Hypothalamus (tissue), 51 donors: ENCODE measurements around the gene ANKRD34B.

Experiments used
- DNase-seq, 51 donors: peaks; one replicate each; lab custom pipeline; 2025; lab: John Stamatoyannopoulos, UW

ANKRD34B gene

DNA sequence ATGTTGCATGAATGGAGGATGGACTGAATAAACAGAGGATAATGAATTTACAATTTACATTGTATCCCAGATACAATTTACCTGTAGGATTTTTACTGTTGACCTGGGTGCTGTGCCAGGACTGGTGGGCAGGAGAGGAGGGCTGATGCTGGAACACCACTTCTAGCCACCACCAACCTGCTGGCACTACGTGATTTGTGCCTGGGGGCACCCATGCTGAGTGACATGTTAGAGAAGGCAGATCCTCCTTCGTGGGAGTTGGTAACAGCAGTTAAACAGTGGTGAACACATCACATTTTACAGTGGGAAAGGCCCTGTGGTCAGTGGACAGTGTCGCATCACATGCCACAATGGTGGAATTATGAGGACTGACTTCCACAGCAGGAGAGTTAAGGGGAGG lies 3.0 kb upstream of the ANKRD34B start:
- no peak for DNase-seq

DNA sequence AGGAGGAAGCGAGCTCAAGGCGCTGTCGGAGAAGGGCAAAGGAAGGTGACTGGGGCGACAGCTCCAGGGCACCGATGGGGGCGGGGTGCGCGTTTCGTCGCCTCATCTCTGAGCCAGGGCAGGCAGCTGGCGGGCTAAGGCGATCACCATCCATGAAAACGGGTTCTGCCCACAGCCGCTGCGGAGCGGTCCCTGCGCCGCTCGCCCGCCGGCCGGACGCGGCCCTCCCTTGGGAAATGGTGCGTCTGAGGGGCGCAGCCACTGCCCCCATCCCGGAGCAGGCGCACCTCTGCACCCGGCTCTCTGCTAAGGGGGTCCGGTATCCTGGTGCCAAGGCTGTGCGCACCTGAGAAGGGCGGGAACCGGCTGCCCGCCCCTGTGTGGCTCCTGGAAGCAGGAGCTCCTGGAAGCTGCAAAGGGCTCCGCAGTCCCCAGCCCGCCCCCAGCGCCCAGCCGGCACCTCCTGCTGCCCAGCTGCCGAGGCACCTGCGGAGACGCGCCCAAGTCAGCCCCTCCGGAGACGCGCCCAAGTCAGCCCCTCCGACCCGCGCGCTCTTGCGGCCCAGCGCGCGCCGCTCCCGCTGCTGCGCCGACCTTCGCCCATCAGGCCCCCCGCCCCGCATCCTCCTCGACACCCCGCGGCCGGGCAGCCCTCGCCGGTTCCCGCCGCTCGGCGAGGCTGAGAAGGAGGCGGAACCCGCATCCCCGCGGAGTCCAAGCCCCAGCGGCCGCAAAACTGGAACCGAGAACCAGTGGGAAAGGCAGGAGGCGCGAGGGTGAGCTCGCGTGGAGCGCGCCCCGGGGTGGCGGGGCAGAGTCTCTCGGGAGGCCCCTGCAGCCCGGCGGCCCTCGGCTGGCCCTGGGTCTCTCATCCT lies 757 bp downstream of the ANKRD34B start:
- no peak for DNase-seq

DNA sequence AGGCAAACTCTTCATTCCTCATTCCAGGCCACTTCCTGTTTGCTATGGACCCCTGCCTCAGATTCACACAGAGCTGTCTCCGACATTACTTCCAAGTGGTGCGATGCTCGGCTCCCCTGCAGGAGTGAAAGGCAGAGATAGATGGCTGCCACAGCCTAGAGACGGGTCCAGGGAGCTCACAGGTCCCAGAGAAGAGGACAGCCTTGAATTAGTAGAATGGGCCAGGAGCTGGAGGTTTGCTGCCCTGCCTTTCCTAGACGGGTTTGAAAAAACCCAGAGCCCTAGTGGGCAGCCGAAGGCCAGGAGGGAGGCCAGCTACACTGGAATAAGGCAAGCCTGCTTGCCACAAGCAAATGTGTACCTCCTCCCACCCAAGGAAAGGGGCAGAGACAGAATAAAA lies 1.8 kb downstream of the ANKRD34B start:
- DNase-seq, result no peak

DNA sequence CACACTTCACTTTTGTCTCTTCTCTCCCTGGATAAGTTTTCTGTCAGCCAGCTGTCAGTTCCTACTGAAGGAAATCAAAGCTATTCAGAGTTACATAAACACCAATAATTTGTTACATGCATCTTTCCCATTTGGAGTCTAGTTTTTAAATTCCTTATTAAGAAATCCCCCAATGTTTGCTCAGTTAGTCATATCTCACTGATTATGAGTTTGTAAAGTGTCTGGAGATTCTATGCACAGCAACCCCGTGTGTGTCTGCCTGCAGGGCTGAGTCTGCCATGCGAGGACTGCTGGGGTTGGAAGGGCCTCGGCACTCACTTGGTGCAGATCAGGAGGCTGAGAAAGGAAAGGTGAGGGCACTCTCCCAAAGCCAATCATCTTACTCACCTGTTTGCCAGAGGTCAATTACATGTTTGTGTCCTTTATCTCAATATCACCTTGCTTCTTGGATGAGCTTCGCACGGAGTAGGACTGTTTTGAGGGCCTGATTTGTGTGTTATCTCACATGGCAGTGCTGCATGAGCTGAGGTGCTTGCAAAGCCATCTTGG lies 3.3 kb downstream of the ANKRD34B start:
- no peak for DNase-seq

DNA sequence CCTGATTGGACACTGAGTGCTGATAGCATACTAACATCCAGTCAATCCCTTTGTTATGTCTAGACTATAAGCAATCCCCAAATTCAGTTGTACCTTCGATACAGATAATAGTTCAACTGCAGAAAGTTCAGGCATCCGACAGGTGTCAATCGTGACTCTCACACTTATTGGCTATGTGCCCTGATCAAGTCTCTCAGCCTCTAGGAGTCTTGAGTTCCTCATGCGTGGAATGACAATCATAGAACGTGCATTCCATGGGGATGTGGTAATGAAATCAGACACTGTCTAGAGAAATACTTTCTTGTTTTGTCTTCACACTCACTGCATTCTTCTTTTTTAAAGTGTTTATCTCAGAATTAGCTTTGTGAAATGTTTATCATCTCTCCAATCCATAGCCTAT lies 4.8 kb downstream of the ANKRD34B start:
- DNase-seq, result no peak

DNA sequence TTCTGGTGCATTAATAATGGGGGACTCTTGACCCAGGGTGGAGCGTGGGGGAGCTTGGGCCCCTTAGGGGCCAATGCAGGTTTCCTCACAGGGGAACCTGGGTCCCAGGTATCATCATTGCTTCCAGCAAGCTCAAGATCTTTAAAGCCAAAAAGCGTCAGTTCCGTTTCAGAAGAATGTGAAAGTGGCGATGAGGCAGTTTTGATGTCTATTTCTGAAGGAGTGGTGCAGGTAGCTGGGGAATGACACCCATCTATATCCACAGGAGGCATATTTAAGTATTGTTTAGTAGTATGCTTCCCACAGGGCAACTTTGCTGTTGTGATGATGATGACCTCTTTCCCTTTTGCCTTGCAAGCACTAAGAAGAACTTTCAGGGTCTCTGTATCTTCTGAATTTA lies 10.8 kb downstream of the ANKRD34B start:
- DNase-seq, result no peak

DNA sequence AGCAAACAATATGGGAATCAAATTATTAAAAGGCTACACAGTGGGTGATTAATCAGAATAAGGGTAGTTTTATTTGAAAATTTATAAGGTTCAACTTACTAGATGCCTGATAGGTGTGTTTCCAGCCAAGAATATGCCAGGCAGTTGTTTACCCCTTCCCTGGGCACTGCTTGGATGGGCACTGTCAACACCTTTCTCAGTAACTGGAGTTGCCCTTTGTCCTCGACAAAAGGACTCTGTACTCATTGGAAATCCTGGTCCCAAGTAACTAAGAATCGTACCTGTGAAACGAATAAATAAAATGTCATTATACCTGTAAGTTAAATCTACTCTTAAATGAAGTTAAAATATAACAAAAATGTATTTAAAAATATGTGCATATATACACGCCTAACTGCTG lies 15.0 kb downstream of the ANKRD34B start:
- DNase-seq, result no peak

DNA sequence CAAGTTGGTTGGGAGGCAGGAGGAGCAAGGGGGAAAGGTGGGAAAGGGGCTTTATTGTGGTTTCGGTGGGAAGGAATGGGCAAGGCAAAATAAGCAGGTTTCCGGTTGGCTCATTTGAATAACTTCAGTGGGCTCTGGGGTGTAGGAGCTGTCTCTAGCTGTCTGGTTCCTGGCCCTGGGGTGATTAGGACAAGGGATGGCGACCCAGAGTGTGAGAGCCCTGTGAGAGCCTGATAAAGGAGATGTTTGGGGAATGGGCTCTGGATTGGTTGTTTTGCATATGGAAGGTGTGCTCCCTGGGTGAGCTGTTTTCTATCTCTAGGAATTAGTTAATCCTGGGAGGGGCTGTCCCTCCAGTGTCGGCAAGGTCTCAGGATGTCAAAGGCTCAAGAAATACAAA lies 15.4 kb downstream of the ANKRD34B start:
- no peak for DNase-seq

DNA sequence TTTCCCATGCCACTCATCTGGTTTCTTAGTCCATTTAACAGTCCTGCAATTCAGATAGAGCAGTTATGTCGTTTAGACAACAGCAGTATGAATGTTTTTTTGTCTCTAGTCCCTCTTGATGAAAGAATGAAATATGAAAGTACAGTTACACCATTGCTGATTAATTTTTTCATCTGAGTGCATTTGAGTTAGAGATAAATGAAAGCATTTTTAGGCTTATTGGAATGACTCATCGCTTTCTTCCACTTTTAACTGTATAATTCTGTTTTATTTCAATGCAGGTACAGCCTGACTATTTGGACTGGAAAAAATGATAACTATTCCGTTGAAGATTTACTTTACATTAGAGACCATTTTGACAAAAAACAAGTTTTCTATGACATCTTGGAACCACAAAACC lies 28.7 kb downstream of the ANKRD34B start:
- DNase-seq, result no peak

DNA sequence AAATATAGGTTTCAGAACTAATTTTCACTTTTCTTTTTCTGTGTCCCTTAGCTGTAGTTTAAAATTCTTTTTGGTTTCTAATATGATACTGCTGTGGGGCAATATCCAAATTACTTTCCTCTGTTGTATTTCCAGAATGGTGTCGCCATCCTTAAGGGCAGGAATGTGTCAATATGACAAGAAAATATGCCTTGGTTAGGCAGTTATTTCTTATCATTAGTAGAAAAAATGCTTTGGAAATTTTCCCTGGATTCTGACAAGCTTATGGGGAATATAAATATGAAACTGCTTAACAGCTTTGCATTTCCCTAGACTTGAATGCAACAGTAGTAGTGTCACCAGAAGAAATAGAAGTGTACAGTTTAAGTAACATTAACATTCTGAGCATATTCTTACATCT lies 29.4 kb downstream of the ANKRD34B start:
- DNase-seq, result no peak

DNA sequence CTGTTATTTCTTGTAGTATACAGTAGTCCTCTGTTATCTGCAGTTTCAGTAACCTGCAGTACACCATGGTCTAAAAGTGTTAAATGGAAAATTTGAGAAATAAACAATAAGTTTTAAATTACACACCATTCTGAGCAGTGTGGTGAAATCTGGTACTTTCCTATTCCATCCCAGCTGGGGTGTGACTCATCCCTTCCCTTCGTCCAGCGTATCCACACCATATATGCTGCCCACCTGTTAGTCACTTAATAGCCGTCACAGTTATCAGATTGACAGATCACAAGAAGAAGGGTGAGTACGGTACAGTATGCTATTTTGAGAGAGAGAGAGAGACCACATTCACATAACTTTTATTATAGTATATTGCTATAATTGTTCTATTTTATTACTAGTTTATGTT lies 53.3 kb downstream of the ANKRD34B start:
- no peak for DNase-seq

DNA sequence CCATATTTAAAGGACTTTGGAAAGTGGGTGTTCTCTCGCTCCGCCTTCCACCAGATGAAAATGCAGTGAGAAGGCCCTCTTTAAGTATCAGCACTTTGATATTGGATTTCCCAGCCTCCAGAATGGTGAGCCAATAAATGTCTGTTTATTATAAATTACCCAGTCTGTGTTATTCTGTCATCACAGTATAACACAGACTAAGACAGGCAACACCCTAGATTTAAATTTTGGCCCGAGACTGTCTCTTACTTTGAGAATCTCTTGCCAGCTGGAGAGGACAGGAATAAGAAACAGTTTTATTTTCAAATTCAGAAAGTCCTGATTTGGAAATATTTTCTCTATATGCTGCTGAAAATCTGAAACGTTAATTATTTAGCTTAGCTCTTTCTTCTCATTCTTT lies 60.7 kb downstream of the ANKRD34B start:
- DNase-seq, result no peak

DNA sequence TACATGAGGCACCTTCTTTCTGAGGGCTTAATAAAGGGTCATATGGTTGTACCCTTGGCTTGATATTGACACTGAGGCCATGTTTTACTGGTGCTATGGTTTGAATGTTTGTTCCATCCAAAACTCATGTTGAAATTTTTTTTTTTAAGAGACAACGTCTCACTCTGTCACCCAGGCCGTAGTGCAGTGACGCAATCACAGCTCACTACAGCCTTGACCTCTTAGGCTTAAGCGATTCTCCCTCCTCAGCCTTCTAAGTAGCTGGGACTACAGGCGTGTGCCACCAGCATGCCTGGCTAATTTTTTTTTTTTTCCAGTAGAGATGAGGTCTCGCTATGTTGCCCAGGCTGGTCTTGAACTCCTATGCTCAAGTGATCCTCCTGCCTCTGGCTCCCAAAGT lies 61.2 kb downstream of the ANKRD34B start:
- no peak for DNase-seq

DNA sequence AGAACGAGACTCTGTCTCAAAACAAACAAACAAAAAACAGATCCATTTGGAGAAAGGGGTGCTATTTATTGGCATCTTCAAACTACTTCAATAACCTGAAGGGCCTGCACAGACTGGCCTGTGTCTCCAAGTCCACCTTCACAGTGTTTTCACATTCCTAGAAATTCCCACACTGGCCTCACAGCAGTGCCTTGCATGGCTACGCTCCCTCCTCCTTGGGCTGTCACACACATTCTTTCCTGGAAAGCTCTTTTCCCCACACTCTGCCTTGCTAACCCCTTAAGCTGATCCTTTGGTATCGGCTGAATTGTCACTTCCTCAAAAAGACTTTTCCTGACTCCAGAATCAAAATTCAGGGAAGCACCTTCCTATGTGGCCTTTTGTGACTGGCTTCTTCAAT lies 62.4 kb downstream of the ANKRD34B start:
- DNase-seq, result no peak
